Measurements from ENCODE around the gene RPL36. TPM values are rescaled to one million over a fixed set of nuclear protein-coding genes. Genes with fewer than 3 reads are reported as not detected.

Gene RPL36
- total and polyA plus RNA-seq, 7 donors = 593 to 2,228 (median 1,408) TPM

- no peaks in the 10 kb centered on the region for H3K9me3 ChIP-seq
- WGBS, 2 donors = 27 to 79% methylated on average over 17 of the region's 17 CpGs
- intact Hi-C loops (cut with DNase I) = no loop called here
- peaks cover 0 to 16% (median 13%) of the 10 kb centered on the region in 4 donors for H3K4me1 ChIP-seq
- no peak for TF ChIP-seq POLR2A (IDR thresholded peaks at IDR 0.05)
- H3K4me3 ChIP-seq = no peak overlapping the region
- DNase-seq = no peak
- no peak overlapping the region for H3K27ac ChIP-seq
- no peaks in the 10 kb centered on the region for H3K27me3 ChIP-seq
- H3K36me3 ChIP-seq = peaks cover 0 to 14% (median 3%) of the 10 kb centered on the region in 4 donors
These were observed 13.9 kb upstream of the RPL36 start for GRCh38 chr19:5676105-5676771.

- Histone ChIP-seq H3K27me3 (no peaks in the 10 kb centered on the region), H3K4me3 (no peak overlapping the region), H3K36me3 (peaks cover 0 to 14% (median 3%) of the 10 kb centered on the region in 4 donors), H3K27ac (no peak overlapping the region), H3K9me3 (no peaks in the 10 kb centered on the region), H3K4me1 (peaks cover 0 to 18% (median 16%) of the 10 kb centered on the region in 4 donors)
- no peak for DNase-seq
- TF ChIP-seq POLR2AphosphoS5 (IDR thresholded peaks at IDR 0.05) = no peak
- TF ChIP-seq POLR2A (IDR thresholded peaks at IDR 0.05) = no peak
- no peak for TF ChIP-seq CTCF (IDR thresholded peaks at IDR 0.05)
- no peak for TF ChIP-seq EP300 (IDR thresholded peaks at IDR 0.05)
- intact Hi-C loops (cut with DNase I) = no loop called here
- WGBS, 2 donors = 38 to 70% methylated on average over 13 of the region's 13 CpGs
These were observed 13.4 kb upstream of the RPL36 start for GRCh38 chr19:5676772-5677105.

- TF ChIP-seq POLR2AphosphoS5 (IDR thresholded peaks at IDR 0.05) (no peak), POLR2A (IDR thresholded peaks at IDR 0.05) (no peak), CTCF (IDR thresholded peaks at IDR 0.05) (no peak), EP300 (IDR thresholded peaks at IDR 0.05) (no peak)
- no peak for DNase-seq
- 85 to 92% methylated on average over 10 of the region's 10 CpGs for WGBS, 2 donors
- Histone ChIP-seq H3K27ac (no peak overlapping the region), H3K27me3 (no peaks in the 10 kb centered on the region), H3K4me3 (no peak overlapping the region), H3K36me3 (peaks cover 0 to 10% (median 3%) of the 10 kb centered on the region in 4 donors), H3K4me1 (peaks cover 0 to 18% (median 16%) of the 10 kb centered on the region in 4 donors), H3K9me3 (no peaks in the 10 kb centered on the region)
- intact Hi-C loops (cut with DNase I) = no loop called here
These were observed 13.0 kb upstream of the RPL36 start for GRCh38 chr19:5677136-5677535.

- H3K27me3 ChIP-seq = no peaks in the 10 kb centered on the region
- H3K9me3 ChIP-seq = no peaks in the 10 kb centered on the region
- no peak overlapping the region for H3K4me3 ChIP-seq
- H3K27ac ChIP-seq = no peak overlapping the region
- intact Hi-C loops (cut with DNase I) = no loop called here
- peaks cover 0 to 18% (median 16%) of the 10 kb centered on the region in 4 donors for H3K4me1 ChIP-seq
- H3K36me3 ChIP-seq = peaks cover 0 to 10% (median 3%) of the 10 kb centered on the region in 4 donors
- no peak for TF ChIP-seq CTCF (IDR thresholded peaks at IDR 0.05)
- TF ChIP-seq POLR2AphosphoS5 (IDR thresholded peaks at IDR 0.05) = no peak
- TF ChIP-seq EP300 (IDR thresholded peaks at IDR 0.05) = no peak
- TF ChIP-seq POLR2A (IDR thresholded peaks at IDR 0.05) = no peak
- DNase-seq = no peak
- WGBS, 2 donors = 86 to 91% methylated on average over 9 of the region's 9 CpGs
These were observed 12.5 kb upstream of the RPL36 start for GRCh38 chr19:5677580-5677979.

- H3K27me3 ChIP-seq = no peaks in the 10 kb centered on the region
- intact Hi-C loops (cut with DNase I) = no loop called here
- WGBS, 2 donors = 94% methylated on average over 22 of the region's 22 CpGs
- DNase-seq = no peak
- no peak overlapping the region for H3K4me3 ChIP-seq
- no peak overlapping the region for H3K27ac ChIP-seq
- H3K36me3 ChIP-seq = peaks cover 0 to 10% (median 3%) of the 10 kb centered on the region in 4 donors
- peaks cover 0 to 18% (median 16%) of the 10 kb centered on the region in 4 donors for H3K4me1 ChIP-seq
- TF ChIP-seq POLR2AphosphoS5 (IDR thresholded peaks at IDR 0.05) (no peak), CTCF (IDR thresholded peaks at IDR 0.05) (no peak), EP300 (IDR thresholded peaks at IDR 0.05) (no peak), POLR2A (IDR thresholded peaks at IDR 0.05) (no peak)
- H3K9me3 ChIP-seq = no peaks in the 10 kb centered on the region
These were observed 11.9 kb upstream of the RPL36 start for GRCh38 chr19:5678071-5678718.

All from sigmoid colon (tissue), 7 donors.